ENCODE data around the gene ATP9A. TPM values are rescaled to one million over a fixed set of nuclear protein-coding genes. Genes with fewer than 3 reads are reported as not detected.
"Not testable (repeated sequence)": the region's sequence is repeated elsewhere in the genome, so short reads cannot be mapped to it uniquely, and the experiment has no call there.

Gene ATP9A
- total RNA-seq, 2 donors from 2014 or later: 19.5 to 23.4 TPM

DNA sequence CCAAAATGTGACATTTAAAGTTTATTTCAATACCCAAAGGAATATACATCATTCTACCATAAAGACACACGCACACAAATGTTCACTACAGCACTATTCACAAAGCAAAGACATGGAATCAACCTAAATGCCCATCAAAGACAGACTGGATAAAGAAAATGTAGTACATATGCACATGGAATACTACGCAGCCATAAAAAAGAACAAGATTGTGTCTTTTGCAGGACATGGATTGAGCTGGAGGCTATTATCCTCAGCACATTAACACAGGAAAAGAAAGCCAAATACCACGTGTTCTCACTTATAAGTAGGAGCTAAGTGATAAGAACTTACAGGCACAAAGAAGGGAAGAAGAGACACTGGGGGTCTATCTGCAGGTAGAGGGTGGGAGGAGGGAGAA lies 22.4 kb downstream of the ATP9A start:
- Histone ChIP-seq H3K4me3 (no peak overlapping the region), H3K36me3 (no peaks in the 10 kb centered on the region), H3K9me3 (no peaks in the 10 kb centered on the region), H3K4me1 (peaks cover 0 to 11% of the 10 kb centered on the region in 2 donors), H3K27me3 (no peaks in the 10 kb centered on the region), H3K27ac (no peak overlapping the region)
- DNase-seq (ENCODE audit: low spot score): no peak
- TF ChIP-seq, protein P1, sequence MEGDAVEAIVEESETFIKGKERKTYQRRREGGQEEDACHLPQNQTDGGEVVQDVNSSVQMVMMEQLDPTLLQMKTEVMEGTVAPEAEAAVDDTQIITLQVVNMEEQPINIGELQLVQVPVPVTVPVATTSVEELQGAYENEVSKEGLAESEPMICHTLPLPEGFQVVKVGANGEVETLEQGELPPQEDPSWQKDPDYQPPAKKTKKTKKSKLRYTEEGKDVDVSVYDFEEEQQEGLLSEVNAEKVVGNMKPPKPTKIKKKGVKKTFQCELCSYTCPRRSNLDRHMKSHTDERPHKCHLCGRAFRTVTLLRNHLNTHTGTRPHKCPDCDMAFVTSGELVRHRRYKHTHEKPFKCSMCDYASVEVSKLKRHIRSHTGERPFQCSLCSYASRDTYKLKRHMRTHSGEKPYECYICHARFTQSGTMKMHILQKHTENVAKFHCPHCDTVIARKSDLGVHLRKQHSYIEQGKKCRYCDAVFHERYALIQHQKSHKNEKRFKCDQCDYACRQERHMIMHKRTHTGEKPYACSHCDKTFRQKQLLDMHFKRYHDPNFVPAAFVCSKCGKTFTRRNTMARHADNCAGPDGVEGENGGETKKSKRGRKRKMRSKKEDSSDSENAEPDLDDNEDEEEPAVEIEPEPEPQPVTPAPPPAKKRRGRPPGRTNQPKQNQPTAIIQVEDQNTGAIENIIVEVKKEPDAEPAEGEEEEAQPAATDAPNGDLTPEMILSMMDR (IDR thresholded peaks at IDR 0.05): no peak

DNA sequence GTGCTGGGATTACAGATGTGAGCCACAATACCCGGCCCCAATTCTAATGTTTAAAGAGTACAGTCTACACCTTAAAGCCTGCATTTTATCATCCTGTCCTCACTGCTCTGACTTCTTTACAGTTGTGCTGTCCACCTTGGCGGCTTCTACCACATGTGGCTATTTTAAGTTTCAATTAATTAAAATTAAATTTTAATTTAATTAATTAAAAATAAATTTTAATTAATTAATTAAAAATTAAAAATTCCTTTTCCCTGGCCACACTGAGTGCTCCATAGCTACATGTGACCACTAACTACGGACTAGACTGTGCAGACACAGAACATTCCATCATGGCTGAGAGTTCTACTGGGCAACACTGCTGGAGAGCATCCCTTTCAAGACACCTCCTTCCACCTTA lies 27.4 kb downstream of the ATP9A start:
- no peak for DNase-seq (ENCODE audit: low spot score)
- Histone ChIP-seq H3K9me3 (no peaks in the 10 kb centered on the region), H3K36me3 (no peaks in the 10 kb centered on the region), H3K4me3 (no peak overlapping the region), H3K27me3 (no peaks in the 10 kb centered on the region), H3K4me1 (peaks cover 0 to 3% of the 10 kb centered on the region in 2 donors), H3K27ac (no peak overlapping the region)
- TF ChIP-seq, protein P1 (IDR thresholded peaks at IDR 0.05): no peak

DNA sequence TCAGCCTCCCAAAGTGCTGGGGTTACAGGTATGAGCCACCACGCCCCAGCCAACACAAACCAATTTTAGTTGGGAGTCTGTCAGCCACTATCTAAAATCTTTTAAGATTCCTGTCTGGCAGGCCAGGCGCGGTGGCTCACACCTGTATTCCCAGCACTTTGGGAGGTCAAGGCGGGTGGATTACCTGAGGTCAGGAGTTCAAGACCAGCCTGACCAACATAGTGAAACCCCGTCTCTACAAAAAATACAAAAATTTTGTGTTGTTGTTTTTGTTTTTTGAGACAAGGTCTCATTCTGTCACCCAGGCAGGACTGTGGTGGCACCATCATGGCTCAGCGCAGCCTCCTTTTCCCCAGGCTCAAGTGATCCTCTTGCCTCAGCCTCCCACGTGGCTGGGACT lies 27.9 kb downstream of the ATP9A start:
- H3K4me3 ChIP-seq; H3K27me3 ChIP-seq; H3K27ac ChIP-seq; H3K36me3 ChIP-seq; DNase-seq (ENCODE audit: low spot score); H3K4me1 ChIP-seq; H3K9me3 ChIP-seq: not testable (repeated sequence)

DNA sequence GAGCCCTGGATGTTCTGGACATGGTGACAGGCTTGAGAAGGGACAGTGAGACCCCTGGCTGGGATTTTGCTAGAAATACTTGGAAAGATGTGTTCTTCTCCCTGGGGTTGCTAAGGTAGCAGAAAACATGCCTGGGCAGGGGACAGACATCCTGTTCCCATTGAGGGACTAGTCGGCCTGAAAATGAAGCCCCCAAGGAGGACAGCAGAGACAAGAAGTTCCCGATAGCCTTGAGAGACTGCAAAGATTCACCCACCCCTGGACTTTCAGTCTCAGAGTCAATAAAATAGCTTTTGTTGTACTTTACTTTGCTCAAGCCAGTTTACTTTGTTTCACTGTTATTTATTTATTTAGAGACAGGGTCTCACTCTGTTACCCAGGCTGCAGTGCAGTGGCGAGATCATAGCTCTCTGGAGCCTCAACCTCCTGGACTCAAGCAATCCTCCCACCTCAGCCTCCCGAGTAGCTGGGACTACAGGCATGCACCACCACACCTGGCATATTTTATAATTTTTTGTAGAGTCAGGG lies 28.4 kb downstream of the ATP9A start:
- no peaks in the 10 kb centered on the region for H3K27me3 ChIP-seq
- no peaks in the 10 kb centered on the region for H3K9me3 ChIP-seq
- H3K36me3 ChIP-seq: no peaks in the 10 kb centered on the region
- H3K4me1 ChIP-seq: peaks cover 0 to 12% of the 10 kb centered on the region in 2 donors
- no peak overlapping the region for H3K27ac ChIP-seq
- TF ChIP-seq, protein P1 (IDR thresholded peaks at IDR 0.05): no peak
- no peak overlapping the region for H3K4me3 ChIP-seq
- DNase-seq (ENCODE audit: low spot score): no peak

DNA sequence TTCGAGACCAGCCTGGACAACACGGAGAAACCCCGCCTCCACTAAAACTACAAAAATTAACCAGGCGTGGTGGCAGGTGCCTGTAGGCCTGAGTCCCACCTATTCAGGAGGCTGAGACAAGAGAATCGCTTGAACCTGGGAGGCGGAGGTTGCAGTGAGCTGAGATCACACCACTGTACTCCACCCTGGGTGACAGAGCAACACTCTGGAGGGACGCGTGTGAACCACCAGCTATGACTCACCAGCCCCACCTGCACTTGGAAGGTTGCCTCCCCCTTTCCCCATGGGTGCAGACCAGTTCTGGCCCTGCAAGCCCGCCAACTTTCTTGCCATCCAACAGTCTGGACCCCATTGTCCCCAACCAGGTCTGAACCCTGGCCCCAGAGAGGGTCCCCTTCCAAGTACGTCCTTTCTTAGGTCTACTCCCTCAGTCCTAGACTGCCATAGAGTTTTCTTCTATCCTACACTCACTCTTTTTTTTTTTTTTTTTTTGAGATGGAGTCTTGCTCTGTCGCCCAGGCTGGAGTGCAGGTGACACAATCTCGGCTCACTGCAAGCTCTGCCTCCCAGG lies 29.2 kb downstream of the ATP9A start:
- TF ChIP-seq, protein P1 (IDR thresholded peaks at IDR 0.05): no peak
- DNase-seq (ENCODE audit: low spot score): no peak
- H3K27ac ChIP-seq: no peak overlapping the region
- no peaks in the 10 kb centered on the region for H3K9me3 ChIP-seq
- no peaks in the 10 kb centered on the region for H3K36me3 ChIP-seq
- peaks cover 0 to 12% of the 10 kb centered on the region in 2 donors for H3K4me1 ChIP-seq
- H3K4me3 ChIP-seq: no peak overlapping the region
- no peaks in the 10 kb centered on the region for H3K27me3 ChIP-seq

DNA sequence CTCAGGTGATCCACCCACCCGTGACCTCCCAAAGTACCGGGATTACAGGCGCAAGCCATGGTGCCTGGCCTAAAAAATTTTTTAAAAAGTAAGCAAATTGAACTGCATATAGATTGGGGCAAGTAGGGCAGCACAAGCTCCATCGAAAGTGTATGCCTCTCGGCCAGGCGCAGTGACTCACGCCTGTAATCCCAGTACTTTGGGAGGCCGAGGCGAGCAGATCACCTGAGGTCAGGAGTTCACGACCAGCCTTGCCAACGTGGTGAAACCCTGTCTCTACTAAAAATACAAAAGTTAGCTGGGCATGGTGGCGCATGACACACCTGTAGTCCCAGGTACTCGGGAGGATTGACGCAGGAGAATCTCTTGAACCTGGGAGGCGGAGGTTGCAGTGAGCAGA lies 29.9 kb downstream of the ATP9A start:
- not testable (repeated sequence) for H3K36me3 ChIP-seq; H3K4me3 ChIP-seq; DNase-seq (ENCODE audit: low spot score); H3K27ac ChIP-seq; H3K27me3 ChIP-seq; H3K9me3 ChIP-seq
- peaks cover 0 to 12% of the 10 kb centered on the region in 2 donors for H3K4me1 ChIP-seq

DNA sequence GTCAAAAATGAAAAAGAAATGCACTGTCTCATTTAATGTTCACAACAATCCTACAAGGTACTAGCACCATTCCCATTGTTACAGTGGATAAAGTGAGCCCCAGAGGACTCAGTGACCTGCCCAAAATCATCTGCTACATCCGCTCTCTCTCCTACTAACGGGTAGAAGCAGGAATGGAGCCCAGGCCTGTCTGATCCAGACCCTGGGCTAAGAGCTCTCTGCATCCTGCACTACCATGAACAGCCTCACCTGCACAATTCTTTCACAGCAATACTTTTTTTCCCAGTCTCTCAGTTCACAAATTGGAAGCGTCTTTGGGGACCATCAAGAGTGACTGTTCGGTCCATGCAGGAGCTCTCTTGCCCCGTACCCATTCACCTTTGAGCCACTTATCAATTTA lies 31.2 kb downstream of the ATP9A start:
- Histone ChIP-seq H3K4me1 (peaks cover 0 to 20% of the 10 kb centered on the region in 2 donors), H3K36me3 (no peaks in the 10 kb centered on the region), H3K27me3 (no peaks in the 10 kb centered on the region), H3K4me3 (no peak overlapping the region), H3K27ac (no peak overlapping the region), H3K9me3 (no peaks in the 10 kb centered on the region)
- no peak for DNase-seq (ENCODE audit: low spot score)
- TF ChIP-seq, protein P1 (IDR thresholded peaks at IDR 0.05): no peak

All from right atrium auricular region (tissue), 2 donors.